ENCODE data around the gene NUDT5.

NUDT5 gene

GRCh38 chr10:12238821-12239220 is 43.1 kb upstream of the NUDT5 start:
- Histone ChIP-seq H3K4me2 (ENCODE audit: insufficient read depth, low read length, poor library complexity, severe bottlenecking) (no peak overlapping the region), H3K79me1 (ENCODE audit: low read depth, low read length) (no peaks in the 10 kb centered on the region), H2AK5ac (ENCODE audit: low read depth, low read length) (no peak overlapping the region), H3K9ac (ENCODE audit: low read depth, low read length, poor library complexity) (no peak overlapping the region), H2BK5ac (ENCODE audit: low read length) (no peak overlapping the region), H2BK12ac (ENCODE audit: low read length) (no peak overlapping the region), H2AFZ (ENCODE audit: low read length) (no peak overlapping the region), H3K14ac (ENCODE audit: low read length) (no peak overlapping the region), H3K27me3 (ENCODE audit: control insufficient read depth in 3 of 3, insufficient read depth in 3 of 3, low read depth in 1 of 3, low read length in 3 of 3) (no peaks in the 10 kb centered on the region), H3K23ac (ENCODE audit: low read depth, low read length, poor library complexity) (no peak overlapping the region), H3K27ac (replicated peaks; ENCODE audit: low read length) (no peak overlapping the region), H3K18ac (ENCODE audit: low read length) (no peak overlapping the region), H4K91ac (ENCODE audit: low read depth, low read length, poor library complexity) (no peak overlapping the region), H3K4ac (ENCODE audit: low read length) (no peak overlapping the region), H3K36me3 (replicated peaks in 1 of 2; ENCODE audit: control insufficient read depth in 2 of 2, insufficient read depth in 2 of 2, low read length in 2 of 2) (peaks cover 25 to 84% of the 10 kb centered on the region in 2 donors), H3K4me3 (ENCODE audit: low read length in 2 of 2) (no peak overlapping the region), H2BK120ac (ENCODE audit: low read depth, low read length) (no peak overlapping the region), H2BK15ac (ENCODE audit: low read length) (no peak overlapping the region), H4K8ac (ENCODE audit: low read depth, low read length) (no peak overlapping the region), H3K4me1 (ENCODE audit: control insufficient read depth in 2 of 2, insufficient read depth in 1 of 2, low read depth in 1 of 2, low read length in 2 of 2) (no peaks in the 10 kb centered on the region), H3K9me3 (replicated peaks in 1 of 2; ENCODE audit: control insufficient read depth in 2 of 2, insufficient read depth in 1 of 2, low read depth in 1 of 2, low read length in 2 of 2) (no peaks in the 10 kb centered on the region)
- no peak for DNase-seq (ENCODE audit: low spot score)
- whole genome bisulfite sequencing, 2 donors (ENCODE audit: extremely low coverage in 2 of 2, insufficient read length in 2 of 2, insufficient replicate concordance in 1 of 2): no CpG with 5 or more reads among the region's 8 CpGs

DNA sequence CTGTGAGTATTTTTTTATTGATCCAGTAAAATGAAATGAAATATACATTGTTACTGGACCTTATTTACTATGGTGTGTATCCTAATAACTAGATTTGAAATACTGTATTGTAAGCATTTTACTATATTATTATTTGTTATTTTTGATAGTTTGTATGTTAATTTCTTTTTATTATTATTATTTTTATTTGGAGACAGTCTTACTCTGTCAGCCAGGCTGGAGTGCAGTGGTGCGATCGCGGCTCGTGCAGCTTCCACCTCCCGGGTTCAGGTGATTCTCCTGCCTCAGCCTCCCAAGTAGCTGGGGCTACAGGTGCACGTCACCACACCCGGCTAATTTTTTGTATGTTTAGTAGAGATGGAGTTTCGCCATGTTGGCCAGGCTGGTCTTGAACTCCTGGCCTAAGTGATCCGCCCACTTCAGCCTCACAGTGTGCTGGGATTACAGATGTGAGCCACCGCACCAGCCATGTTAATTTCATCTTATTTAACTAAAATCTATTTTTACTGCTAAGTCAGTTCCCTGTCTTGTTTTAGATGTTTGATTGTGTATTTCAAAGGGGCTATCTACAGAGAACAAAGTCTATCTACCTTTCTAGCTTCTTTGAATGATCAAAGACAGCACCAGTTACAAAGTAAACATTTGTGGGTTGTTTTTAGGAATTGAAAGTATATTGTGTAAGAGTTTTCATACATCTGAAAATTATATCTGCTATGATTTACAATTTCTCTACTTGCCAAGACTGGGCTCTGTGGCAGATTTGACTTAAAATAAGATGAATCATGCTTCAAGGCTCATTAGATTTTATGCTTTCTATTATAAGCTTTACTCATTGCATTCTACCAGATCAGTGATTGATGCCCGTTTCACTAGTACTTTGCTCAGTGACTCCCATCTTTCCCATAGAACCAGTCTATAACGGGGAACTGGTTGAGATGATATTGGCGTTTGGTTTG is 41.9 kb upstream of the NUDT5 start:
- H3K36me3 ChIP-seq (replicated peaks in 1 of 2; ENCODE audit: control insufficient read depth in 2 of 2, insufficient read depth in 2 of 2, low read length in 2 of 2): peaks cover 23 to 91% of the 10 kb centered on the region in 2 donors

DNA sequence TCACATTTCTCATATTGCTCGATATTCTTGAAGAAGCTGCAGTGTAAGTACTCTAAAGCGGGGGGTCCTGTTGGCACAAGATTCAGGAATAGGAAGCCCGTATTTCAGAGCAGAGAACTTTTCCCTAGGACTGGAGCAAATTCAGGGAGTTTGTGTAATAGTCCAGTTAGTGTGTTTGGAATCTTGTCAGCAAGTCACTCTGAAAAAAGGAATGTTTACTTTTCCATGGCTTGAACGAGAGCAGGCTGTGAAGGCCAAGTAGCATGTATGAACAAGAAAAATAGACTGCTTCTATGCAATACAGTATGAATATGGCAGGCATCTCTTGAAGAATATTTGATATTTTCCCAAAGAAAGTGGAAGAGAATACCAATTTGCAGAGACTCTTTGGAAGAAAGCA is 40.1 kb upstream of the NUDT5 start:
- no peak overlapping the region for H3K14ac ChIP-seq (ENCODE audit: low read length)
- peaks cover 23 to 94% of the 10 kb centered on the region in 2 donors for H3K36me3 ChIP-seq (replicated peaks in 1 of 2; ENCODE audit: control insufficient read depth in 2 of 2, insufficient read depth in 2 of 2, low read length in 2 of 2)
- no peak for DNase-seq (ENCODE audit: low spot score)
- no peak overlapping the region for H4K91ac ChIP-seq (ENCODE audit: low read depth, low read length, poor library complexity)
- no peak overlapping the region for H3K27ac ChIP-seq (replicated peaks; ENCODE audit: low read length)
- no peaks in the 10 kb centered on the region for H3K27me3 ChIP-seq (ENCODE audit: control insufficient read depth in 3 of 3, insufficient read depth in 3 of 3, low read depth in 1 of 3, low read length in 3 of 3)
- H2BK5ac ChIP-seq (ENCODE audit: low read length): no peak overlapping the region
- no peaks in the 10 kb centered on the region for H3K4me1 ChIP-seq (ENCODE audit: control insufficient read depth in 2 of 2, insufficient read depth in 1 of 2, low read depth in 1 of 2, low read length in 2 of 2)
- no peak overlapping the region for H2AK5ac ChIP-seq (ENCODE audit: low read depth, low read length)
- no peak overlapping the region for H3K9ac ChIP-seq (ENCODE audit: low read depth, low read length, poor library complexity)
- H3K9me3 ChIP-seq (replicated peaks in 1 of 2; ENCODE audit: control insufficient read depth in 2 of 2, insufficient read depth in 1 of 2, low read depth in 1 of 2, low read length in 2 of 2): no peaks in the 10 kb centered on the region
- no peaks in the 10 kb centered on the region for H3K79me1 ChIP-seq (ENCODE audit: low read depth, low read length)
- H3K18ac ChIP-seq (ENCODE audit: low read length): no peak overlapping the region
- no peak overlapping the region for H2BK15ac ChIP-seq (ENCODE audit: low read length)
- H3K4me3 ChIP-seq (ENCODE audit: low read length in 2 of 2): no peak overlapping the region
- H2BK120ac ChIP-seq (ENCODE audit: low read depth, low read length): no peak overlapping the region
- no peak overlapping the region for H3K4me2 ChIP-seq (ENCODE audit: insufficient read depth, low read length, poor library complexity, severe bottlenecking)
- H2AFZ ChIP-seq (ENCODE audit: low read length): no peak overlapping the region
- H2BK12ac ChIP-seq (ENCODE audit: low read length): no peak overlapping the region
- no peak overlapping the region for H3K23ac ChIP-seq (ENCODE audit: low read depth, low read length, poor library complexity)
- H4K8ac ChIP-seq (ENCODE audit: low read depth, low read length): no peak overlapping the region
- H3K4ac ChIP-seq (ENCODE audit: low read length): no peak overlapping the region
- WGBS, 2 donors (ENCODE audit: extremely low coverage in 2 of 2, insufficient read length in 2 of 2, insufficient replicate concordance in 1 of 2): no CpG with 5 or more reads among the region's 4 CpGs

More for the DNA sequence above, 41.9 kb upstream of the NUDT5 start:
- no peaks in the 10 kb centered on the region for H3K27me3 ChIP-seq (ENCODE audit: control insufficient read depth in 3 of 3, insufficient read depth in 3 of 3, low read depth in 1 of 3, low read length in 3 of 3)
- no peak overlapping the region for H3K23ac ChIP-seq (ENCODE audit: low read depth, low read length, poor library complexity)
- no peak for DNase-seq (ENCODE audit: low spot score)
- no peak overlapping the region for H4K8ac ChIP-seq (ENCODE audit: low read depth, low read length)
- no peaks in the 10 kb centered on the region for H3K79me1 ChIP-seq (ENCODE audit: low read depth, low read length)
- 100% methylated on average over 1 of the region's 13 CpGs for WGBS, 2 donors (ENCODE audit: extremely low coverage in 2 of 2, insufficient read length in 2 of 2, insufficient replicate concordance in 1 of 2)
- H3K4ac ChIP-seq (ENCODE audit: low read length): no peak overlapping the region
- no peaks in the 10 kb centered on the region for H3K4me1 ChIP-seq (ENCODE audit: control insufficient read depth in 2 of 2, insufficient read depth in 1 of 2, low read depth in 1 of 2, low read length in 2 of 2)
- H3K4me2 ChIP-seq (ENCODE audit: insufficient read depth, low read length, poor library complexity, severe bottlenecking): no peak overlapping the region
- H3K9ac ChIP-seq (ENCODE audit: low read depth, low read length, poor library complexity): no peak overlapping the region
- no peaks in the 10 kb centered on the region for H3K9me3 ChIP-seq (replicated peaks in 1 of 2; ENCODE audit: control insufficient read depth in 2 of 2, insufficient read depth in 1 of 2, low read depth in 1 of 2, low read length in 2 of 2)
- no peak overlapping the region for H3K14ac ChIP-seq (ENCODE audit: low read length)
- H2AK5ac ChIP-seq (ENCODE audit: low read depth, low read length): no peak overlapping the region
- no peak overlapping the region for H2BK12ac ChIP-seq (ENCODE audit: low read length)
- H4K91ac ChIP-seq (ENCODE audit: low read depth, low read length, poor library complexity): no peak overlapping the region
- H3K27ac ChIP-seq (replicated peaks; ENCODE audit: low read length): no peak overlapping the region
- no peak overlapping the region for H3K4me3 ChIP-seq (ENCODE audit: low read length in 2 of 2)
- H2AFZ ChIP-seq (ENCODE audit: low read length): no peak overlapping the region
- H2BK120ac ChIP-seq (ENCODE audit: low read depth, low read length): no peak overlapping the region
- no peak overlapping the region for H2BK15ac ChIP-seq (ENCODE audit: low read length)
- no peak overlapping the region for H3K18ac ChIP-seq (ENCODE audit: low read length)
- no peak overlapping the region for H2BK5ac ChIP-seq (ENCODE audit: low read length)

DNA sequence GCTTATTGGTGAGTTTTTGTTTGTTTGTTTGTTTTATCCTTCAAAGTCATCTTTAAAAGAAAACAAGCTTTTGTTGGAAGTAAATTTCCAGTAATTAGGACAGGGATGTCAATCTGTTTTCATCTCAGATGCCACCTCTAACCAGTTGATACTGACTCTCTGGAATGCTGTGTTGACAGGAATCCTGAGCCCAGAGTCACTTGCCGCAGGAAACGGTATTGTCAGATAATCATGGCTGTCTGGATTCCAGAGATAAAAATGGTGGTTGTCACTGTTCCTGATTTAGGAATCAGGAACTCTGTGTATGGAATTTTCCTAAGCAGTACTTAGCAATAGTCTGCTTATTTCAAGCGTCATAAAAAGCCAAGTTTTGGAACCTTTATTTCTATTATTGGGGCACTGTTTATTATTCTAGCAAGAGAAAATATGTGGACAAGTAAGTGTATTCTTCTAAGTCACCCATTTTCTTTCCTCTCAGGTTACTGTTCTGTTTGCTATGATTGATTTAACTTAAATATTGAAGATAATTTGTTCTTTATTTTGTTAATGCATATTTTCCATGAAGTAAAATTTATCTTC is 39.5 kb upstream of the NUDT5 start:
- H3K4me2 ChIP-seq (ENCODE audit: insufficient read depth, low read length, poor library complexity, severe bottlenecking): no peak overlapping the region
- H3K36me3 ChIP-seq (replicated peaks in 1 of 2; ENCODE audit: control insufficient read depth in 2 of 2, insufficient read depth in 2 of 2, low read length in 2 of 2): peaks cover 18 to 94% of the 10 kb centered on the region in 2 donors
- H3K4me1 ChIP-seq (ENCODE audit: control insufficient read depth in 2 of 2, insufficient read depth in 1 of 2, low read depth in 1 of 2, low read length in 2 of 2): no peaks in the 10 kb centered on the region
- no peak overlapping the region for H3K9ac ChIP-seq (ENCODE audit: low read depth, low read length, poor library complexity)
- H3K4me3 ChIP-seq (ENCODE audit: low read length in 2 of 2): no peak overlapping the region
- H4K8ac ChIP-seq (ENCODE audit: low read depth, low read length): no peak overlapping the region
- no peak overlapping the region for H2BK120ac ChIP-seq (ENCODE audit: low read depth, low read length)
- no peak overlapping the region for H3K23ac ChIP-seq (ENCODE audit: low read depth, low read length, poor library complexity)
- H3K27ac ChIP-seq (replicated peaks; ENCODE audit: low read length): no peak overlapping the region
- no CpG with 5 or more reads among the region's 3 CpGs for WGBS, 2 donors (ENCODE audit: extremely low coverage in 2 of 2, insufficient read length in 2 of 2, insufficient replicate concordance in 1 of 2)
- H3K27me3 ChIP-seq (ENCODE audit: control insufficient read depth in 3 of 3, insufficient read depth in 3 of 3, low read depth in 1 of 3, low read length in 3 of 3): no peaks in the 10 kb centered on the region
- H2BK12ac ChIP-seq (ENCODE audit: low read length): no peak overlapping the region
- no peak overlapping the region for H2AK5ac ChIP-seq (ENCODE audit: low read depth, low read length)
- no peak overlapping the region for H2AFZ ChIP-seq (ENCODE audit: low read length)
- no peak overlapping the region for H2BK15ac ChIP-seq (ENCODE audit: low read length)
- no peaks in the 10 kb centered on the region for H3K9me3 ChIP-seq (replicated peaks in 1 of 2; ENCODE audit: control insufficient read depth in 2 of 2, insufficient read depth in 1 of 2, low read depth in 1 of 2, low read length in 2 of 2)
- no peaks in the 10 kb centered on the region for H3K79me1 ChIP-seq (ENCODE audit: low read depth, low read length)
- no peak overlapping the region for H4K91ac ChIP-seq (ENCODE audit: low read depth, low read length, poor library complexity)
- no peak overlapping the region for H2BK5ac ChIP-seq (ENCODE audit: low read length)
- H3K14ac ChIP-seq (ENCODE audit: low read length): no peak overlapping the region
- H3K4ac ChIP-seq (ENCODE audit: low read length): no peak overlapping the region
- H3K18ac ChIP-seq (ENCODE audit: low read length): no peak overlapping the region
- DNase-seq (ENCODE audit: low spot score): no peak
